ENCODE data around the gene XIRP1.

DNA sequence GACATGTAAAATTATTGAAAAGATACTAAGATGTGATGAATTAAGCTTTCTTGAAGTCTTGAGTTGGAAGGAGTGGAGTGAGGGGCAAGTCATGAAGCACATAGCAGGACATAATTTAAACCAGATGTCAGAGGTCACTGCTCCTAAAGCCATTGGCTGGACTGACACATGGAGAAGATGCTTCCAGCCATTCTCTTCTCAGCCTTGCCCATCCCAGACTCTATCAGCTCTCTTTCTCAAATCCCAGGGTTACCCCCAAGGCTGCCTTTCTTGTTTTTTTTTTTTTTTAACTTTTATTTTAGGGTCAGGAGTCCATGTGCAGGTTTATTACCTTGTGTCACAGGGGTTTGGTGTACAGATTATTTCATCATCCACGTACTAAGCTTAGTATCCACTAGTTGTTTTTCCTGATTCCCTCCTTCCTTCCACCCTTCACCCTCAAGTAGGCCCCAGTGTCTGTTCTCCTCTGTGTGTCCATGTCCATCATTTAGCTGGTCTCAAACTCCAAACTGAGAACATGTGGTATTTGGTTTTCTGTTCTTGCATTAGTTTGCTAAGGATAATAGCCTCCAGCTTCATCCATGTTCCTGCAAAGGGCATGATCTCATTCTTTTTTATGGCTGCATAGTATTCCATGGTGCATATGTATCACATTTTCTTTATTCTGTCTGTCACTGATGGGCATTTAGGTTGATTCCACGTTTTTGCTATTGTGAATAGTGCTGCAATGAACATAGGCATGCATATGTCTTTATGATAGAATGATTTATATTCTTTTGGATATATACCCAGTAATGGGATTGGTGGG, 18.9 kb downstream of the XIRP1 start:
- TF ChIP-seq, protein P1, sequence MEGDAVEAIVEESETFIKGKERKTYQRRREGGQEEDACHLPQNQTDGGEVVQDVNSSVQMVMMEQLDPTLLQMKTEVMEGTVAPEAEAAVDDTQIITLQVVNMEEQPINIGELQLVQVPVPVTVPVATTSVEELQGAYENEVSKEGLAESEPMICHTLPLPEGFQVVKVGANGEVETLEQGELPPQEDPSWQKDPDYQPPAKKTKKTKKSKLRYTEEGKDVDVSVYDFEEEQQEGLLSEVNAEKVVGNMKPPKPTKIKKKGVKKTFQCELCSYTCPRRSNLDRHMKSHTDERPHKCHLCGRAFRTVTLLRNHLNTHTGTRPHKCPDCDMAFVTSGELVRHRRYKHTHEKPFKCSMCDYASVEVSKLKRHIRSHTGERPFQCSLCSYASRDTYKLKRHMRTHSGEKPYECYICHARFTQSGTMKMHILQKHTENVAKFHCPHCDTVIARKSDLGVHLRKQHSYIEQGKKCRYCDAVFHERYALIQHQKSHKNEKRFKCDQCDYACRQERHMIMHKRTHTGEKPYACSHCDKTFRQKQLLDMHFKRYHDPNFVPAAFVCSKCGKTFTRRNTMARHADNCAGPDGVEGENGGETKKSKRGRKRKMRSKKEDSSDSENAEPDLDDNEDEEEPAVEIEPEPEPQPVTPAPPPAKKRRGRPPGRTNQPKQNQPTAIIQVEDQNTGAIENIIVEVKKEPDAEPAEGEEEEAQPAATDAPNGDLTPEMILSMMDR (IDR thresholded peaks at IDR 0.05): no peak
- TF ChIP-seq, protein P2, sequence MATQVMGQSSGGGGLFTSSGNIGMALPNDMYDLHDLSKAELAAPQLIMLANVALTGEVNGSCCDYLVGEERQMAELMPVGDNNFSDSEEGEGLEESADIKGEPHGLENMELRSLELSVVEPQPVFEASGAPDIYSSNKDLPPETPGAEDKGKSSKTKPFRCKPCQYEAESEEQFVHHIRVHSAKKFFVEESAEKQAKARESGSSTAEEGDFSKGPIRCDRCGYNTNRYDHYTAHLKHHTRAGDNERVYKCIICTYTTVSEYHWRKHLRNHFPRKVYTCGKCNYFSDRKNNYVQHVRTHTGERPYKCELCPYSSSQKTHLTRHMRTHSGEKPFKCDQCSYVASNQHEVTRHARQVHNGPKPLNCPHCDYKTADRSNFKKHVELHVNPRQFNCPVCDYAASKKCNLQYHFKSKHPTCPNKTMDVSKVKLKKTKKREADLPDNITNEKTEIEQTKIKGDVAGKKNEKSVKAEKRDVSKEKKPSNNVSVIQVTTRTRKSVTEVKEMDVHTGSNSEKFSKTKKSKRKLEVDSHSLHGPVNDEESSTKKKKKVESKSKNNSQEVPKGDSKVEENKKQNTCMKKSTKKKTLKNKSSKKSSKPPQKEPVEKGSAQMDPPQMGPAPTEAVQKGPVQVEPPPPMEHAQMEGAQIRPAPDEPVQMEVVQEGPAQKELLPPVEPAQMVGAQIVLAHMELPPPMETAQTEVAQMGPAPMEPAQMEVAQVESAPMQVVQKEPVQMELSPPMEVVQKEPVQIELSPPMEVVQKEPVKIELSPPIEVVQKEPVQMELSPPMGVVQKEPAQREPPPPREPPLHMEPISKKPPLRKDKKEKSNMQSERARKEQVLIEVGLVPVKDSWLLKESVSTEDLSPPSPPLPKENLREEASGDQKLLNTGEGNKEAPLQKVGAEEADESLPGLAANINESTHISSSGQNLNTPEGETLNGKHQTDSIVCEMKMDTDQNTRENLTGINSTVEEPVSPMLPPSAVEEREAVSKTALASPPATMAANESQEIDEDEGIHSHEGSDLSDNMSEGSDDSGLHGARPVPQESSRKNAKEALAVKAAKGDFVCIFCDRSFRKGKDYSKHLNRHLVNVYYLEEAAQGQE (IDR thresholded peaks at IDR 0.05; ENCODE audit: insufficient read depth in 1 of 2, low read depth in 2 of 2, low read length in 1 of 2): no peak
- TF ChIP-seq POLR2AphosphoS5 (IDR thresholded peaks at IDR 0.05; ENCODE audit: low read depth, low read length): no peak

All from Panc1 (cell line).